ENCODE data around the gene PKD2.
"Not testable (repeated sequence)": the region's sequence is repeated elsewhere in the genome, so short reads cannot be mapped to it uniquely, and the experiment has no call there.

The PKD2 gene

GRCh38 chr4:87986508-87986907 is 20.9 kb upstream of the PKD2 start:
- DNase-seq (ENCODE audit: low read depth in 2 of 2) = no peak

DNA sequence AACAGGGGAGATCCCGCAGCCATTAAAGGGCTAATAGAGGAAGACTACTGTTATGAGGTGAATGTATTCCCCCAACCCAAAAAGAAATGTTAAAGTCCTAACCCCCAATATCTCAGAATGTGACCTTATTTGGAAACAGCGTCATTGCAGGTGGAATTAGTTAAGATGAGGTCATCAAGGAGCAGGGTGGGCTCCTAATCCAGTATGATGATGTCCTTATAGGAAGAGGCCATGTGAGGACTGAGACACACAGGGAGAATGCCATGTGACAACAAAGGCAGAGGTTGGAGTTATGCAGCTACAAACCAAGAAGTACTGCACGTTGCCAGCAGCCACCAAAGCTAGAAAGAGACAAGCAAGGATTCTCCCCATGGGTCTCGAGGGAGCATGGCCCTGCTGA is 17.7 kb upstream of the PKD2 start:
- DNase-seq (ENCODE audit: low read depth in 2 of 2) = no peak

DNA sequence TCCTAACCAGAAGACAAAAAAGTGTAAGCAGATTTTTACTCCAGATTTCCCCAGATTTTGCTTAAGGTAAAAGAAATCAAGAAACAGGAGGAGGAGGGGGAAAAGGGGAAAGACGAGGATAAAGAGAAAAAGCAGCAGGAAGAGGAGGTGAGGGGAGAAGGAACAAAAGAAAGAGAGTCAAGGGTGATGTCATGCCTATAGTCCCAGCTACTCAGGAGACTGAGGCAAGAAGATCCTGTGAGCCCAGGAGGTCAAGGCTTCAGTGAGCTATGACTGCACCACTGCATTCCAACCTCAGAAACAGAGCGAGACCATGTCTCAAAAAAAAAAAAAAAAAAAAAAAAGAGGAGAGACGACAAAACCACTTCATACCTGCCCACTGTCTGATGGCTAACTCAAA is 12.0 kb upstream of the PKD2 start:
- no peak for DNase-seq (ENCODE audit: low read depth in 2 of 2)

GRCh38 chr4:87999191-87999691 is 8.2 kb upstream of the PKD2 start:
- not testable (repeated sequence) for DNase-seq (ENCODE audit: low read depth in 2 of 2)

GRCh38 chr4:88001871-88002270 is 5.6 kb upstream of the PKD2 start:
- DNase-seq (ENCODE audit: low read depth in 2 of 2) = no peak

GRCh38 chr4:88002786-88003185 is 4.6 kb upstream of the PKD2 start:
- no peak for DNase-seq (ENCODE audit: low read depth in 2 of 2)

GRCh38 chr4:88003261-88003660 is 4.2 kb upstream of the PKD2 start:
- no peak for DNase-seq (ENCODE audit: low read depth in 2 of 2)

GRCh38 chr4:88005076-88005475 is 2.4 kb upstream of the PKD2 start:
- no peak for DNase-seq (ENCODE audit: low read depth in 2 of 2)

GRCh38 chr4:88005946-88006345 is 1.5 kb upstream of the PKD2 start:
- DNase-seq (ENCODE audit: low read depth in 2 of 2) = no peak

DNA sequence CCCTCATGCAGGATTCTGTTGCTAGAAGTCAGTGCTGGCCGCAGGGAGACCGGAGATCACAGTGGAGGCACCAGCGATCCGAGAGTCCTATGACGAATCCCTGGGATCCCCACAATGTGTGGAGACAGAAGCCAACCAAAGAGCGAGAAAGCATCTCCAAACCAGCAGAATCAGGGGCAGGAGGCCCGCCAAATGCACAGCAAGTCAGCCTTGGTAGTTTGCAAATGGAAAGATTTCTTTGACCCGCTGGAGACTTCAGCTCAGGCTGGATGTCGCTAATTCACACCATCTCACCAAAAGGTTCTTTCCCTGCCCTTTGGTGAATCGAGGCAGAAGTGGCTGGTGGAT is 505 bp upstream of the PKD2 start:
- no peak for DNase-seq (ENCODE audit: low read depth in 2 of 2)

DNA sequence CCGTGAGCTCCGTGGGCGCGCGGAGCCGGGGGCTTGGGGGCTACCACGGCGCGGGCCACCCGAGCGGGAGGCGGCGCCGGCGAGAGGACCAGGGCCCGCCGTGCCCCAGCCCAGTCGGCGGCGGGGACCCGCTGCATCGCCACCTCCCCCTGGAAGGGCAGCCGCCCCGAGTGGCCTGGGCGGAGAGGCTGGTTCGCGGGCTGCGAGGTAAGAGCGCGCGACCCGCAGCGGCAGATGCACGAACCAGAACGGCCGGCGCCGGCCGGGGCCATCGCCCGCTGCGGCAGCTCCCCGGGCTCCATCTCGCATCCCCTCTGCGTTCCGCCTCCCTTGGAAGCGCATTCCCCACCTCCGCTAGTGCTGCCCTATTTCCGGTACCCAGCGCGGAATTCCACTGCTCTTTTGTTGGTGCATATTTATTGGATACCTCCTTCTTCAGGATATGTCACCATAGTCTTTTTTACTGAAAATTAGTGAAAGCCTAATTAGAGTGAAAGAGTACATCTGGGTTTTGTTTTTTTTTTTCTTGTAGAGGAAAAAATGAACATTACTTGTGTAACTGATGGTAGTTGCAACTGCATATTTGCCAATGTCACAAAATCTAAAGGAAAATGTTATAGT is 797 bp downstream of the PKD2 start:
- DNase-seq (ENCODE audit: low read depth in 2 of 2) = no peak

DNA sequence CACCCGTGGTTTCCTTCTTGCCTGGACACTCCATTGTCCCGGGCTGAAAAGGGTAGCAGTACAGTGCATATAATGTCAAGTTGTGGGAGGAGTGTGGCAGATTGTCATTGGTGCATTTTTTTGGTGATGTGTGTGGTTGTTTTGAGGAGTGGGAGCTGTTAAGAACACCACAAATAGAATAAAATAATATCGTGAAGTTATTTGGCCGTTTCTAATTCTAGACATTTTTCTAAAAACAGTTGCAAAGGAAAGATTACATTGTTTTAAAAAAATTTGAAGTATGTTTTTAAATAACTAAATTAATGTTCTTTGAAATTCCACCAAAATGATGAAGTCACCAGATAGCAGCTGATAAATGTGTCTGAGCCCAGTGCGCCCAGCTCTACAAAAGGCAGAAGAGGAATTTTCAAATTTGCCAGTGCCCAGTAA is 1.3 kb downstream of the PKD2 start:
- DNase-seq (ENCODE audit: low read depth in 2 of 2) = no peak

DNA sequence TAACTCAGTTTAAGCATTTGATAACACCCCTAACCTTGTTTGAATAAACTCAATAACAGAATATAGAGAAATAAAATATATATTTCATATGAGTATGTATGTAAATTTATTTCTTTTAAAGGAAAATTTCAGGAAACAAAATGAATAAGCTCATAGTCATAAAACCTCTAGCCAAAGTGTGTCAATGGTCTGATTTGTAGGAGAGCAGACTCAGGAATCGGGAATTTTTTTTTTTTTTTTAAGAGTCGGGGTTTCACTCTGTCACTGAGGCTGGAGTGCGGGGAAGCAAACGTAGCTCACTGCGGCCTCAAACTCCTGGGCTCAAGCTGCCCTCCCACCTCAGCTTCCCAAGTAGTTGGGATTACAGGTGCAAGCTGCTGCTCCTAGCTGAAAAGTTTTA is 2.4 kb downstream of the PKD2 start:
- no peak for DNase-seq (ENCODE audit: low read depth in 2 of 2)

- DNase-seq (ENCODE audit: low read depth in 2 of 2) = no peak
Observed at GRCh38 chr4:88010966-88011365, 3.5 kb downstream of the PKD2 start.

DNA sequence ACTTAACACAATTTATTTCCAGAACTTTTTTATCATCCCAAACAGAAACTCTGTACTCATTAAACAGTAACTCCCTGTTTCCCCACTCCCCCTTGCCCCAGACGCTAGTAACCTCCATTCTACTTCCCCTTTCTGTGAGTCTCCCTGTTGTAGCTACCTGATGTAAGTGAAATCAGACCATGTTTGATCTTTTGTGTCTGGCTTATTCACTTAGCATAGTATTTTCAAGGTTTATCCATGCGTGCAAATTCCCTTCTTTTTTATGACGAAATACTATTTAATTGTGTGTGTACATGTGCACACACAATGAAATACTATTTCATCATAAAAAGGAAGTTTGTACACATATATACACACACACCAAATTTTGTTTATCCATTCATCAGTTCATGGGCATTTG is 5.2 kb downstream of the PKD2 start:
- DNase-seq (ENCODE audit: low read depth in 2 of 2) = no peak

DNA sequence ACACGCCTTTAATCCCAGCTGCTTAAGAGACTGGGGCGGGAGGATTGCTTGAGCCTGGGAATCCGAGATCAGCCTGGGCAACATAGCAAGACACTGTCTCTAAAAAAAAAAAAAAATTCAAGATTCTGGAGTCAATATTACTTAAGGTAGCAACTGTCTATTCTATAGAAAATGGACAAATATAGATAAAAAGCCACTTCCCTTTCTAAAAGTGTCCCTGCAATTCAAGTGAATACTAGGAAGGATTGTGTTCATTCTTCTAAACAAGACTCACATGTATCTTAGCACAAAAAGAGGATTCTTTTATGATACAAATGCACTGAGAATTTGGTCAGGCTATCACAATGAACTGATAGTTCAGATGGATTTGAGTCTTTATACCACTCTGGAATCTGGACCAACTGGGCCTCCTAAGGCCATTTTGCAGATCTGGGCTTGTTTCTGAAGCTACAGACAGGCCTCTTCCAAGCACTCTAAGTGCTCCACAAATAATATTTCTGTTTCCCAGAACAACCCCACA is 7.0 kb downstream of the PKD2 start:
- no peak for DNase-seq (ENCODE audit: low read depth in 2 of 2)

- no peak for DNase-seq (ENCODE audit: low read depth in 2 of 2)
Observed at GRCh38 chr4:88015659-88016295, 8.3 kb downstream of the PKD2 start.

DNA sequence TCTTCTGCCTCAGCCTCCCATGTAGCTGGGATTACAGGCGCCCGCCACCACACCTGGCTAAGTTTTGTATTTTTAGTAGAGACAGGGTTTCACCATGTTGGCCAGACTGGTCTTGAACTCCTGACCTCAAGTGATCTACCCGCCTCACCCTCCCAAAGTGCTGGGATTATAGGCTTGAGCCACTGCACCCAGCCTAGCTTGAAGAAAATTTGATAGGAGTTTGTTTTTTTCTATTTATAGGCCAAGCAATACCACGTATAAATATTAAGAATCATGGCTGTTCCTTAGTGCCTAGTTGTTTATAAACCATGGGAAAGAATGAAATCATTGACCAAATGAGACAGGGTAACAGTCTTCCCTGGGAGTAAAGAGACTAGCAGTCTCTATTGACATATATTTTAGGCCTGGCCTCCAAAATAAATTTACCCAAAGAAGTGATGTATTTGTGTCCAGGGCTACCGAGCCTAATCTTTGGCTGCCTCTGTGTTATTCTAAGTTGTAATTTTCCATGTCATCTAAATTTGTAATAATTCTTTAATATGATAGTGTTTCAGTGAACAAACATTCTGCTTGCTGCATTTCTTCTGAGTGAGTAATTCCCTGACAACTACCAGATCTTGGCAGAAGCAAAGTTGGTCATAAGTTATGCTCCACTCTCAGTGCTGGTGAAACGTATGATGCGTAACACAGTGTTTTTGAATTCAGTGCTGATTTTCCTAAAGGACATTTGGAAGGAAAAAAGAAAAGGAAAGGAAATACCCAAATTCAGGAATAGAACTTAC is 10.3 kb downstream of the PKD2 start:
- DNase-seq (ENCODE audit: low read depth in 2 of 2) = no peak

DNA sequence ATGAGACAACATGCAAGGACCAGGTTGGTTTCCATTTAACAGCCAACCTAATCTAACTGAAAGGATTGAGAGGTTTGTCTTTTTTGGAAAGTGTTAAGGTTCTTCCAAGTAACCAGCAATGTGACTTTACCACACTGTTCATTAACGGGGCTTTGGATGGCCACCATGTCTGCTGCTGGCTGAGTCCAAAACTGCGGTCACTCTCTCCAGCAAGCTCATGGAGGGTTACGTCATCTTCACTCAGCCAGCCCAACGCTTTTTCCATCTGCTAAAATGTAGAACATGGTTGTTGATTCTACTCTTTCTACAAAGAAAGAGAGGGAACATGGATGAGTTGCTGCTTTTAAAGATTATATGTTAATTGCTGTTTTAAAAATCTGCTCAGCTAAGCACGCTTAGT is 11.0 kb downstream of the PKD2 start:
- no peak for DNase-seq (ENCODE audit: low read depth in 2 of 2)

GRCh38 chr4:88021824-88022223 is 14.4 kb downstream of the PKD2 start:
- DNase-seq (ENCODE audit: low read depth in 2 of 2) = no peak

GRCh38 chr4:88022289-88022688 is 14.9 kb downstream of the PKD2 start:
- DNase-seq (ENCODE audit: low read depth in 2 of 2) = no peak

DNA sequence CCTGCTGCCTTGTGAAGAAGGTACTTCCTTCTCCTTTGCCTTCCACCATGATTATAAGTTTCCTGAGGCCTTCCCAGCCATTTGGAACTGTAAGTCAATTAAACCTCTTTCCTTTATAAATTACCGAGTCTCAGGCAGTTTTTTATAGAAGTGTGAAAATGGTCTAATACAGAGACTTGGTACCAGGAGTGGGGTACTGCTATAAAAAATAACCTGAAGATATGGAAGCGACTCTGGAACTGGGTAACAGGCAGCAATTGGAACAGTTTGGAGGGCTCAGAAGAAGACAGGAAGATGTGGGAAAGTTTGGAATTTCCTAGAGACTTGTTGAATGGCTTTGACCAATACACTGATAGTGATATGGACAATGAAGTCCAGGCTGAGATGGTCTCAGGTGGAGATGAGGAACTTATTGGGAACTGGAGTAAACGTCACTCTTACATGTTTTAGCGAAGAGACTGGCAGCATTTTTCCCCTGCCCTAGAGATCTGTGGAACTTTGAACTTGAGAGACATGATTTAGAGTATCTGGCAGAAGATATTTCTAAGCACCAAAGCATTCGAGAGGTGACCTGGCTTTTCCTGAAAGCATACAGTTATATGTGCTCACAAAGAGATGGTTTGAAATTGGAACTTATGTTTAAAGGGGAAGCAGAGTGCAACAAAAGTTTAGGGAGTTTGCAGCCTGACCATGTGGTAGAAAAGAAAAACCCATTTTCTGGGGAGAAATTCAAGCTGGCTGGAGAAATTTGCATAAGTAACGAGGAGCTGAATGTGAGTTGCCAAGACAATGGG is 18.6 kb downstream of the PKD2 start:
- DNase-seq (ENCODE audit: low read depth in 2 of 2) = not testable (repeated sequence)
